ENCODE results near the gene CHD9NB. TPM values are rescaled to one million over a fixed set of nuclear protein-coding genes. Genes with fewer than 3 reads are reported as not detected.

The CHD9NB gene
- total and polyA plus RNA-seq, 2 of the 4 experiments (the other 2 are of a cell fraction): 0.94 to 1.1 TPM

GRCh38 chr16:53068423-53068833 lies 15.7 kb upstream of the CHD9NB start:
- Histone ChIP-seq H4K8ac (ENCODE audit: low read depth in 2 of 2, low read length in 2 of 2) (no peak overlapping the region), H3K79me1 (ENCODE audit: low read depth in 1 of 2, low read length in 2 of 2) (peaks cover 38 to 62% of the 10 kb centered on the region in 2 experiments), H2AK5ac (ENCODE audit: low read depth, low read length) (no peak overlapping the region), H3K27me3 (ENCODE audit: control insufficient read depth, insufficient read depth, low read length) (no peaks in the 10 kb centered on the region), H2BK15ac (ENCODE audit: low read depth, low read length) (no peak overlapping the region), H3K4me2 (ENCODE audit: low read depth, low read length) (no peak overlapping the region), H4K91ac (ENCODE audit: insufficient read depth, low read depth, low read length) (no peak overlapping the region), H3K9me1 (ENCODE audit: insufficient read depth, low read length) (peaks cover 8% of the 10 kb centered on the region; the same call in 1 of the 2 replicates), H3K27ac (ENCODE audit: insufficient read depth, low read length) (no peak overlapping the region), H3K23ac (ENCODE audit: low read depth, low read length) (no peak overlapping the region), H3K14ac (replicated peaks; ENCODE audit: low read depth, low read length) (no peak overlapping the region), H3K4me1 (ENCODE audit: control insufficient read depth, insufficient read depth, low read length) (no peaks in the 10 kb centered on the region; the same call in 1 of the 2 replicates), H2AK9ac (replicated peaks; ENCODE audit: low read depth, low read length, poor library complexity) (no peak overlapping the region), H3K4ac (ENCODE audit: low read depth, low read length) (no peak overlapping the region), H3K9me3 (ENCODE audit: control insufficient read depth, insufficient read depth, low read length) (no peaks in the 10 kb centered on the region), H2BK120ac (ENCODE audit: low read depth, low read length) (no peak overlapping the region), H3K4me3 (ENCODE audit: insufficient read depth, low read depth, low read length) (no peak overlapping the region), H3K18ac (ENCODE audit: low read depth, low read length) (no peak overlapping the region), H3K36me3 (ENCODE audit: control insufficient read depth, insufficient read depth, low read length) (peaks cover 4% of the 10 kb centered on the region), H3K56ac (ENCODE audit: extremely low read depth, insufficient read depth, low read length) (no peak overlapping the region), H2BK20ac (ENCODE audit: low read depth, low read length) (no peak overlapping the region), H2AFZ (replicated peaks; ENCODE audit: low read length, poor library complexity) (no peak overlapping the region), H2BK5ac (ENCODE audit: low read depth, low read length, poor library complexity, severe bottlenecking) (no peak overlapping the region), H4K20me1 (ENCODE audit: insufficient read depth, low read length) (no peaks in the 10 kb centered on the region; the same call in 1 of the 2 replicates), H4K5ac (ENCODE audit: low read depth, low read length) (no peak overlapping the region), H3K9ac (ENCODE audit: low read depth, low read length) (no peak overlapping the region)
- TF ChIP-seq MXI1 (IDR thresholded peaks at IDR 0.05; ENCODE audit: borderline replicate concordance, low read depth, low read length): no peak
- TF ChIP-seq, protein P1, sequence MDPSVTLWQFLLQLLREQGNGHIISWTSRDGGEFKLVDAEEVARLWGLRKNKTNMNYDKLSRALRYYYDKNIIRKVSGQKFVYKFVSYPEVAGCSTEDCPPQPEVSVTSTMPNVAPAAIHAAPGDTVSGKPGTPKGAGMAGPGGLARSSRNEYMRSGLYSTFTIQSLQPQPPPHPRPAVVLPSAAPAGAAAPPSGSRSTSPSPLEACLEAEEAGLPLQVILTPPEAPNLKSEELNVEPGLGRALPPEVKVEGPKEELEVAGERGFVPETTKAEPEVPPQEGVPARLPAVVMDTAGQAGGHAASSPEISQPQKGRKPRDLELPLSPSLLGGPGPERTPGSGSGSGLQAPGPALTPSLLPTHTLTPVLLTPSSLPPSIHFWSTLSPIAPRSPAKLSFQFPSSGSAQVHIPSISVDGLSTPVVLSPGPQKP (IDR thresholded peaks at IDR 0.05; ENCODE audit: borderline replicate concordance, low read depth, low read length): no peak
- no peak for TF ChIP-seq NFE2L2 (IDR thresholded peaks at IDR 0.05; ENCODE audit: low read depth, low read length)
- no peak for TF ChIP-seq MAFK (IDR thresholded peaks at IDR 0.05; ENCODE audit: low read depth, low read length)
- TF ChIP-seq, protein P2, sequence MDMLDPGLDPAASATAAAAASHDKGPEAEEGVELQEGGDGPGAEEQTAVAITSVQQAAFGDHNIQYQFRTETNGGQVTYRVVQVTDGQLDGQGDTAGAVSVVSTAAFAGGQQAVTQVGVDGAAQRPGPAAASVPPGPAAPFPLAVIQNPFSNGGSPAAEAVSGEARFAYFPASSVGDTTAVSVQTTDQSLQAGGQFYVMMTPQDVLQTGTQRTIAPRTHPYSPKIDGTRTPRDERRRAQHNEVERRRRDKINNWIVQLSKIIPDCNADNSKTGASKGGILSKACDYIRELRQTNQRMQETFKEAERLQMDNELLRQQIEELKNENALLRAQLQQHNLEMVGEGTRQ (IDR thresholded peaks at IDR 0.05; ENCODE audit: low read depth, low read length): no peak
- no peak for TF ChIP-seq BHLHE40 (IDR thresholded peaks at IDR 0.05; ENCODE audit: low read depth, low read length)
- dilution Hi-C loops (cut with HindIII; ENCODE audit: low sequenced_read_pairs, unreplicated experiment) (no loop called here), intact Hi-C loops (cut with micrococcal nuclease) (no loop called here), in situ Hi-C loops (cut with MboI; ENCODE audit: low sequenced_read_pairs) (loop anchor here (25.0 kb wide), 2 partner anchors 369 to 1181 kb away; partner anchors contain the start of gene RBL2)
- 100% methylated on average over 1 of the region's 4 CpGs; no CpG with 5 or more reads in 1 of the 2 experiments for WGBS, 2 experiments (ENCODE audit: extremely low coverage in 2 of 2, insufficient read length in 1 of 2)
- no TSS peak for BruUV-seq (replicated peaks)
- ChIA-PET POLR2A (ENCODE audit: unreplicated experiment) (no interaction called here), CTCF (no interaction called here)
- ATAC-seq (ENCODE audit: low read depth) (no peak), DNase-seq (no peak)

Data from IMR-90 (cell line).